NCI-H1092 treated with DMSO at 0.1 percent for 48 hours (cell line): ENCODE results near the gene MYH1.

Experiments
- DNase-seq: peaks from one replicate; lab custom pipeline; 2025; lab: John Stamatoyannopoulos, UW

MYH1 gene

GRCh38 chr17:10482252-10482651 lies 36.1 kb downstream of the MYH1 start:
- DNase-seq: no peak

GRCh38 chr17:10477701-10478100 lies 40.6 kb downstream of the MYH1 start:
- DNase-seq: no peak

DNA sequence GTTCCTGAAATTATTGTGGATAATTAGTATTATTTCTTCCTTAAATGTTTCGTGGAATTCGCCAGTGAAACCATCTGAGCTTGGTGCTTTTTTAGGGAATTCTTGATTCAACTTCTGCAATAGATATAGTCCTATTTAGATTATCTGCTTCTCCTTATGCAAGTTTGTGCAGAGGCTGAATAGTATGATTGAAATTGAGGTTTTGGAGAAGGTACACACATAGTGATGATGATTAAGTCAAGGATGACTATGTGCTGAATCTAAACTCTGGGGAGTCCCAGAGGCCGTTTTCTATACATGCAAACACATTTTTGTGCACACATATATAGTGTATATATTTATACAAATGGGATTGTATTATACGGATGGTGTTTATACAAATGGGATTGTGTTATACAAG lies 43.8 kb downstream of the MYH1 start:
- no peak for DNase-seq

- DNase-seq: no peak
These were observed 46.5 kb downstream of the MYH1 start for GRCh38 chr17:10471858-10472257.

DNA sequence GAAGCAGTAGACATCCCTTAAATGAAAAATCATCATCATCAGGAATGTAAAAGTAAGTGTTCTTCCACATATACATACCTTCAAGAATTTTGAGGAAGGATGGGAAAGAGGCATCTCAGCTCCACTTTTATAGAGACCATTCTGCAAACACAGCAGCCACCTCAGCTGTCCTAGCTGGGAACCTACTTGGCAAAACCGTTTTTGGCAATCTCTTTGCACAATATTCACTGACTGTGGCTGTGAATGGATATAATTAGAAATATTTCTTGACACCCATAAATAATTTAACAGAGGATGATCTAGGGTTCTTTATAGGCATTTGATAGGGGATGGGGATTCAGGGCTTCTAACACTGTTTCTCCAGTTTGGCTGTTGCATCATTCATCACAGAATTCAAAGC lies 48.9 kb downstream of the MYH1 start, which contains the start of gene MYH4:
TSS of gene MYH4 (minus strand) at position 101 of the 400 bp plus-strand sequence. CDS start 2,814 bp downstream, outside the sequence.
- DNase-seq: no peak

- DNase-seq: no peak
These were observed 54.9 kb downstream of the MYH1 start for GRCh38 chr17:10463402-10463801.

DNA sequence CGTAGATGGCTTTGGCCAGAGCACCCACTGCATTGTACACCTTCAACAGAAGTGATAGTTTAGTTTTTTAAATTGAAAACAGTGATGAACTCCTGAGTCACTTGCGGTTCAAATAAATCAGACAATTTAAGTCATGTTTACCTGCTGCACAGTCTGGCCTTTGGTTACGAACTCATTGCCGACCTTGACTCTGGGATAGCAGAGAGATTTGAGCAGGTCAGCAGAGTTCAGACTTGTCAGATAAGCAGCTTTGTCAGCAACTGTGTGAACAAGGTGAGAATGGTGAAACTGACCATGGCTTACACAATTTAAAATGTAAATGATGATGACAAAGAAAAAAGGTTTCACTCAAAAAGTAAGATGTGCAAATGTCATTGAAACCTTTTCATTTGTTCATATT lies 58.3 kb downstream of the MYH1 start:
- no peak for DNase-seq

DNA sequence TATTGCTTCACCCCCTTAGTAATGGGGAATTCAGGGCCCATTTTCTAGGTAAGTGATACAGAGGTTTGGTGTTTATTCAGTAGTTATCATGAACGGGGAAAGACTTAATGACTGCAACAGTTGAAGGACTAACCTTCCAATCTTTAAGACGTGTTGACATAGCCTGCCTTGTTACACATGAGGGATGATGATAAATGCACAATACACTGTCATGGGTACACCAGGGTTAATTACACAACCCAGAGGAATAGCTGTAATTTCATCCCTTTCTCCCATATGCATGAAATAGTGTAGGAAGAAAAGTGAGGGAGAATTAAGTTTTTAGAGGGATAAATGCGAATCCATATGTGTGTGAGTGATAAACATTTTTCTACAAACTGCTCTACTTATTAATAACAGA lies 59.6 kb downstream of the MYH1 start:
- DNase-seq: no peak

- DNase-seq: no peak
These were observed 60.4 kb downstream of the MYH1 start for GRCh38 chr17:10457952-10458351.

DNA sequence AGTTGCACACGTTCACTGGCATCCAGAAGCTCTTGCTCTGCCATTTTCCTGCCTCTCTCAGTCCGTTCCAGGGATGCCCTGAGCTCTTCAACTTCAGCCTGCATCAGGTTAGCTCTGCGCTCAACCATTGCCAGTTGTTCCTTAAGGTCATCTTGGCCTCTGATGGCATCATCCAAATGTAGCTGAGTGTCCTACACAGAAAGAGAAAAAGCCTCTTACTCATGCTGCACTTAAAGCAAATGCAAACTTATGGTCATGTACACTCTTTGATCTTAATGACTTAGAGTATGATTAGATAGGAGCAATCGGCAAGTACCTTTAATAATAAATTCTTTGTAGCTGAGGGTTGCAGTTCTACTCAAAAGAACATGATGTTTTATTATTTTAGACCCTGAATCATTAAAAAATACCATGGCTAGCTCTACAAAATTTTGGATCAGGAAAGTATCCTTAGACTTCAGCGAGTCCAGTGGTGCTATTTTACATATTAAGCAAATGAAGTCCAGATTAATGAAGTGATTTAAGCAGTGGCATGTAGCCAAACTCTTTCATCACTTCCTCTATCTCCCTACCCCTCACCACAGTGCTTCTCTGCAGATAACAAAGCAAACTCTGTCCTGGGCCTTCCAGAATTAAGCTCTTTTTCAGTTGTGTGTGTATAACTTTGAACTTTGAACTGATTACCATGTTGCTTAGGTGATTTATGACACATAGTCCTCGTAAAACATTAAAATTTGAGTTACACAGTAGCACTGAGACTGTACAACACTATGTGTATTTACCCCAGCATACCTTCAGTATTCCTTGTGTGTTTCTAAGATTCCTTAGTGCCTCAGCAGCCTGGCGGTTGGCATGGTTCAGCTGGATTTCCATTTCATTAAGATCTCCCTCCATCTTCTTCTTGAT lies 71.1 kb downstream of the MYH1 start:
- no peak for DNase-seq
